ENCODE results near the gene TIMP2. TPM values are rescaled to one million over a fixed set of nuclear protein-coding genes. Genes with fewer than 3 reads are reported as not detected.
A peak's percentile ranks its signal among the peaks of the same experiment; 100 is the strongest.
"Not testable (repeated sequence)": the region's sequence is repeated elsewhere in the genome, so short reads cannot be mapped to it uniquely, and the experiment has no call there.

TIMP2 gene
- total RNA-seq, 1 experiment from 2014 or later, result 73.3 TPM

- peak; percentile 99 for DNase-seq (ENCODE audit: low spot score)
Measured at GRCh38 chr17:78933025-78933958, 8.1 kb upstream of the TIMP2 start.

- DNase-seq (ENCODE audit: low spot score), result no peak
Measured at GRCh38 chr17:78929908-78930775, 5.0 kb upstream of the TIMP2 start.

GRCh38 chr17:78925662-78926555, 722 bp upstream of the TIMP2 start:
- DNase-seq (ENCODE audit: low spot score), result no peak

GRCh38 chr17:78924481-78925151, 571 bp downstream of the TIMP2 start:
- no peak for DNase-seq (ENCODE audit: low spot score)

DNA sequence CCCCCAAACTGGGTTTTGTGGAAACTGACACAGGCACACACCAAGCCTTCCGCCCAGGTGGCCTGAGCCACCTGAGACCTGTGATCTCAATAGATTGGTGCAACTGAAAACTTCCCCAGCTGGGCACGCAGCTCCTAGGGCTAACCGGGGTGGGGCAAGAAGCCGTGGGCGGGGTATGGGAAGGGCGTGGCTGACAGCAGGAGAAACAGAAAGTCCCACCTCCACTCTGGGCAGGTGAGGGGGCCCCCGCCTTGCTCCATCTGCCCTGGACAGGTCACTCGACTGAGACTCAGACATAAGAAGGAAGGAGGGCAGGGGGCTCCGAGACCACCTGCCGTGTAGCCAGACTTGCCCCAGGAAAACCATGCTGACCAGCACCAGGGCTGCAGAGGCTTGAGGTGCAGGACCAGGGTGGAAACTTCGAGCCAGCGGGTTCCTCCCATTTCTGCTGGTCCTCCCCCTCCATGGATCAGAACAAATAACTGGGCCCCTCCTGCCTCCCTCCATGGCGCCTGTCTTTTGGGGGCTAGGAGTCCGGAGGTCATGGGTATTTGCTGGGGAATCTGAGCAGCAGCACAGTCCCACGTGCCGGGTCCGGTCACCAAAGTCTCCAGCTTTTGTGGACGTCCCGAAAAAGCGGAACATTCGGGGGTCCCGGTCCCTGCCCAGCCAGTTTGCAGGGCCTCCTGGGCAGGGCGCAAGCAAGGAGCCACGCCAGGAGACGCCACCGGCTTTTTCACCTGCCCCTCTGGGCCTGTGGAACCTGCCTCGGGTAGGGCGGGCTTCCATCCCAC, 1.3 kb downstream of the TIMP2 start:
- DNase-seq (ENCODE audit: low spot score), result peak; percentile 55

- no peak for DNase-seq (ENCODE audit: low spot score)
Measured at GRCh38 chr17:78922816-78923498, 2.2 kb downstream of the TIMP2 start.

DNA sequence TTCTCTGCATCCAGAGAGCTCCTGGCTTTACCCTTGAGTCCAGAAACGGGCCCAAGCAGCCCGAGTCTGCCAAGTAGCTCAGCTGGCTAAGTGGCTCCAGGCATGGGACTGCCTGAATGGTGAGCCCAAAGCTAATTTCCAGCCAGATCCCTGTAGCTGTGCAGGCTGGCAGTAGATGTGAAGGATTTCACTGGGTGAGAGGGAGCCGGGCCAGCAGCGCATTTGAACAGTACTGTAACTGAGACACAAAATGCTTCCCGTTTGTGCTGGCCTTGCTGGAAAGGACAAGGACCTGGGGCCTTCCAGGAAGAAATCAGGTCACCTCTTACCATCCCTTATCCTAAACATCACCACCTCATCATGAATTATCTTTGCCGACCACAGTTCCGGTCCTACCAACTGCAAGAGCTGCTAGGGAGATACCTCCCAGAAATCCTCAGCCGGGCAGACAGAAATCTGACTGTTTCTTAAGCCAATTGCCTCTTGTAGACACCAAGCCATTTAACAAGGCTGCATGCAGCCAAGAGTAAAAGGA, 3.7 kb downstream of the TIMP2 start:
- DNase-seq (ENCODE audit: low spot score), result no peak

GRCh38 chr17:78920528-78920927, 4.7 kb downstream of the TIMP2 start:
- DNase-seq (ENCODE audit: low spot score), result no peak

DNA sequence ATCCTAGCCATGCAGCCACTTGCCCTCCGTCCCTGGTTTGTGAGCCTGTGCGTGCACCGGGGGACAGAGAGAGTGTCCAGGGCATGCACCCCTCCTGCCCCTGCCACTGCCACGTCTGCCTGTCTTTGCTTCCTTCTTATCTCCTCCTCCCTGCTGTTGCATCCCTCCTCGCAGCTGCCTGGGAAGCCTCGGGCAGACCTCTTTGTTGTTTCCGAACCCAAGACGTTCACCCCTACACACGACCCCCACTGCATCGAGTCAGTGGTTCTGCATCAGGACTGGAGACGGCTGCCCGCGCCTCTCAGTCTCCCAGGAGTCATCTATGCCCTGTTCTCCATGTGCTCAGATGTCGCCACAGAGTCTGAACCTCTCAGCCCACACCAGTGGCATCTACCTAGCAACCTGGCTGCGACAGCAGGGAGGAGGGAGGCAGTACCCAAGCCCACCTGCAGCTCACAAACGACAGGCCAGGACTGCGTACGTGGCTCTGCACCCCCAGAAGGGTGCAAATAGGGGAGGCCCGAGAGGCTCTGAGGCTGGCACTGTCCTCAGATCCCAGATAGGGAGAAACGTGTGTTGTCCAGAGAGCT, 5.2 kb downstream of the TIMP2 start:
- no peak for DNase-seq (ENCODE audit: low spot score)

DNA sequence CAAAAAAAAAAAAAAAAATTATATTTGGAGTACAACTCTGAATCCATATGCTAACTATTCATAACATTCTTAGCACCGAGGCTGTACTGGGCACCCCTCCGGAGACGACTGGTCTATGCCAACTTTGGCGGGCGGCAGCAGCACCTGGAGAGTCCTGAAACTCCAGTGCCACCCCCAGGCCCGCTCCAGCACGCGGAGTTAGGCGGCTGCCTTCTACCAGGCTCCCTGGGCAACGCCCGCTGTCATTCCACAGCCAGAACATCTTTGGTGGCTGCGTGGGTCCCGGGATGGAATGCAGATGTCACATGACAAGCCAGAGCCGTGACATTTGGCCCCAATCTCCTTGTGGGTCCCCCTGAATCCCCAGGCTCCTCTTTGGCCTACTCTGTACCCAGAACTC, 6.2 kb downstream of the TIMP2 start:
- DNase-seq (ENCODE audit: low spot score), result no peak

GRCh38 chr17:78917451-78918275, 7.5 kb downstream of the TIMP2 start:
- DNase-seq (ENCODE audit: low spot score), result no peak

GRCh38 chr17:78915872-78916632, 9.1 kb downstream of the TIMP2 start:
- peak; percentile 40 for DNase-seq (ENCODE audit: low spot score)

- no peak for DNase-seq (ENCODE audit: low spot score)
Measured at GRCh38 chr17:78913115-78913514, 12.1 kb downstream of the TIMP2 start.

DNA sequence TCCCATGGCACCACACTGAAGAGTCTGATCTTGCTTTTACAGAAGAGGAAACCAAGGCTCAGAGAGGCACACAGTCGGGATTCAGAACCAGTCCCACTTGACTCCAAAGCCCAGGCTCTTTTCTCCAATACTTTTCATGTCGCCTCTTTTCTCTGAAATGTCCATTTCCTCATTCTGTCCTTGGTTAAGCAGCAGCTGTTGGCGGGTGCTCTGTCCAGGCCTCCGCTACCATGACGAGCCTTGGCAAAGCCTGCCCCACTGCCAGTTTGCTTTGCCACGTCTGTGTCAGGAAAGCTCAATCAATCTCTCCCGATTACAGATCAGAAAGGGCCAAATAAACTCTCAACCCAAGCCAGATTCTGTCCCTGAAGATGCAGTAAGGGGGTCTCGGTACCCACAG, 13.1 kb downstream of the TIMP2 start:
- DNase-seq (ENCODE audit: low spot score), result no peak

GRCh38 chr17:78911543-78911942, 13.6 kb downstream of the TIMP2 start:
- DNase-seq (ENCODE audit: low spot score), result not testable (repeated sequence)

DNA sequence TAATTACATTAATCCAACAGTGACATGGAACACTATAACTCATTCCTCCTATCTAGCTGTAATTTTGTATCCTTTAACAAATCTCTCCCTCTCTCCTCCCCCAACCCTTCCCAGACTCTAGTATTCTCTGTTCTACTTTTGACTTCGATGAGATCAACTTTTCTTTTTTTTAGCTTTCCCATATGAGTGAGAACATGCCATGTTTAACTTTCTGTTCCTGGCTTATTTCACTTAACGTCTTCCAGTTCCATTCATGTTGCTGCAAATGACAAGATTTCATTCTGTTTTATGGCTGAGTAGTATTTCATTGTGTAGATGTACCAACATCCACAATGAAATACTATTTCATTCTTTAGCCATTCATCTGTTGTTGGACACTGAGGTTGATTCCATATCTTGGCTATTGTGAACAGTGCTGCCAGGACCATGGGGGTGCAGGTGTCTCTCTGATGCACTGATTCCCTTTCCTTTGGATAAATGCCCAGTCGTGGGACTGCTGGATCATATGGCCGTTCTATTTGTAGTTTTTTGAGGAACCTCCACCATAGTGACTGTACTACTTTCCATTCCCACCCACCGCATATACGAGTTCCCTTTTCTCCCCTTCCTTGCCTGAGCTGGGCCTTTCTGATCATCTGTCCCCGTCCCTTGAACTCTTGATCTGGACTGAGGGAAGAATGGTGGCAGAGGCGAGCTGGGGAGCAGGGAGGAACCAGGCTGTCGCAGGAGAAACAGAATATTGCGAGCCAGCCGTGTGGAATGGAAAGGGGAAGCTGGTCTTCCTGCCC, 14.5 kb downstream of the TIMP2 start:
- no peak for DNase-seq (ENCODE audit: low spot score)
